ENCODE data around the gene FMN1.

DNA sequence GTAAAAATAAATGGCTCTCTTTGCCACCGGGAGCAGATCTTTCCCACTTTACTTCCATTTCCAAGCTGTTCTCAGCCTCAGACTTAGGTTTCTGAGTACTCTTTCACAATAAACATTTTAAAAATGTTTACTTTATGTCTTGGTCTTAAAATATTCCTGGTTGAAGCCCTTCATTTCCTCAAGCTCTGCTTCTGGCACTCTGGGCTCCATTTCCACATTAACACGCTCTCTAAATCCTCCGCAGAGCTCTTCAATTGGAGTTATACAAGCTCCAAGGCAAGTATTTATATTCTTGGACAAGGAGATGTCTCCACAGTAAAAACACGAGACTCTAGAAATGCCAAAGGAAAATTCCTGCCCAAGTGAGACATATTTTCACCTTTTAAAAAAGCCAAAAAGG lies 307.4 kb downstream of the FMN1 start:
- no peak for TF ChIP-seq CTCF (conservative IDR thresholded peaks at IDR 0.05; ENCODE audit: low read depth, low read length)
- TF ChIP-seq EZH2phosphoT487 (IDR thresholded peaks at IDR 0.05; ENCODE audit: borderline replicate concordance, low read length): no peak
- no peak for TF ChIP-seq EZH2 (IDR thresholded peaks at IDR 0.05; ENCODE audit: low read length, unreplicated experiment)

All from PC-3 (cell line).